A673 (cell line): ENCODE data around the gene CWH43. TPM values are rescaled to one million over a fixed set of nuclear protein-coding genes. Genes with fewer than 3 reads are reported as not detected.

Source experiments
- BruUV-seq: library from RNA; stranded (reverse); fragments of 400-500 nt; replicated peaks from 2 replicates; lab custom pipeline; 2021; lab: Mats Ljungman, UMichigan
- CTCF ChIA-PET: fragments of 300-600 bp; sonication (Branson Sonifier 250); formaldehyde crosslinking; loops from one replicate; lab custom pipeline; 2022; ENCODE audit warnings: antibody characterized with exemption; lab: Charles Lee
- POLR2A ChIA-PET: fragments of 300-600 bp; sonication (Branson Sonifier 250); formaldehyde crosslinking; loops from one replicate; lab custom pipeline; 2022; ENCODE audit warnings: antibody characterized with exemption; ENCODE audit not compliant: low non-redundant PET; lab: Charles Lee
- DNase-seq: peaks from one replicate; pipeline ENCODE4 v3.0.0-alpha.2; 2015; ENCODE audit warnings: low spot score
- H3K27ac ChIP-seq: fragments of 200-600 bp; sonication (generic); 2 replicates; pipeline ENCODE4 v1.5.1; 2016; ENCODE audit warnings: mixed run types, low read depth, mild to moderate bottlenecking, mixed read lengths, antibody characterized with exemption, low read length; ENCODE audit not compliant: poor library complexity, severe bottlenecking
- H3K27me3 ChIP-seq: fragments of 200-600 bp; sonication (generic); replicated peaks from 2 replicates; pipeline ENCODE4 v1.6.1; 2017; ENCODE audit warnings: mixed run types, low read depth, mild to moderate bottlenecking, mixed read lengths, antibody characterized with exemption, low read length; ENCODE audit not compliant: insufficient read depth, poor library complexity
- H3K36me3 ChIP-seq: fragments of 200-600 bp; sonication (generic); 2 replicates; pipeline ENCODE4 v1.6.1; 2016; ENCODE audit warnings: mixed run types, mild to moderate bottlenecking, mixed read lengths, antibody characterized with exemption, low read length; ENCODE audit not compliant: insufficient read depth, poor library complexity, severe bottlenecking
- H3K4me1 ChIP-seq: fragments of 200-600 bp; sonication (generic); 2 replicates; pipeline ENCODE4 v1.6.1; 2017; ENCODE audit warnings: mixed run types, mild to moderate bottlenecking, mixed read lengths, antibody characterized with exemption, low read length; ENCODE audit not compliant: insufficient read depth, poor library complexity, severe bottlenecking
- H3K4me3 ChIP-seq: fragments of 200-600 bp; sonication (generic); 2 replicates; pipeline ENCODE4 v1.5.1; 2016; ENCODE audit warnings: low read depth, mixed run types, mild to moderate bottlenecking, mixed read lengths, low read length; ENCODE audit not compliant: poor library complexity, severe bottlenecking
- H3K9me3 ChIP-seq: fragments of 200-600 bp; sonication (generic); 2 replicates; pipeline ENCODE4 v1.6.1; 2016; ENCODE audit warnings: mixed run types, low read depth, mild to moderate bottlenecking, mixed read lengths, antibody characterized with exemption, low read length; ENCODE audit not compliant: poor library complexity, severe bottlenecking
- CTCF ChIP-seq: fragments of 300-800, 200-600 bp; sonication (generic); conservative IDR thresholded peaks from 2 replicates; pipeline ENCODE4 v1.5.1; 2017; ENCODE audit warnings: low read depth, mild to moderate bottlenecking, antibody characterized with exemption, low read length, moderate library complexity, mixed read lengths
- EZH2 ChIP-seq: fragments of 200-600 bp; sonication (generic); IDR thresholded peaks from 2 replicates; pipeline ENCODE4 v1.6.1; 2017; ENCODE audit warnings: borderline replicate concordance, low read depth, mild to moderate bottlenecking, mixed read lengths, antibody characterized with exemption, low read length; ENCODE audit not compliant: poor library complexity, severe bottlenecking
- intact Hi-C: fragments of 100-400 bp; cut with micrococcal nuclease; formaldehyde crosslinking; loops from one replicate; pipeline ENCODE4 v1.10.0; 2022; ENCODE audit not compliant: unreplicated experiment
- total RNA-seq: library from RNA; stranded (reverse); gene quantifications from 2 replicates; pipeline ENCODE4 v1.2.3, GENCODE V29; 2021

Gene CWH43
- total RNA-seq, 1 experiment from 2014 or later, result not detected

DNA sequence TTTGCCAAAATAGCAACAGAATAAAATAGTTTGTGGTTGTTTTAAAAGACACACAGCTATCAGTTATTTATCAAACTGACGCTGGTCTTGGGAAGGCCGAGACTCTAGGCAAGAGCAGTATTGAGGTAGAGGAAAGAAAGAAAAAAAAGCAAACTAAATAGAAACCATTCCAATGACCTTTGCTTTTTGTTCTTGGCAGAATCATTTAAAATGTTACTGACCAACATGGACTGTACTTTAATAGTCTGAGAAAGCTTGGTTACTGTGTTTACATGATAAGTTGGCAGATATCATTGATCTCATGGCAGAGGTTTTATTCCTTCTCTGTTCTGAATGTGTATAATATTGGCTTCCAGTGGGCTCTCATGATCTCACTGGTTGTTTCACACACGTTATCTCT lies 11.9 kb downstream of the CWH43 start:
- ChIA-PET CTCF (no interaction called here), POLR2A (no interaction called here)
- intact Hi-C loops, result no loop called here
- Histone ChIP-seq H3K27me3 (peaks cover 21% of the 10 kb centered on the region), H3K36me3 (no peaks in the 10 kb centered on the region), H3K27ac (no peak overlapping the region), H3K4me1 (no peaks in the 10 kb centered on the region), H3K9me3 (no peaks in the 10 kb centered on the region), H3K4me3 (no peak overlapping the region)
- TF ChIP-seq CTCF (no peak), EZH2 (no peak)
- BruUV-seq, result no TSS peak
- DNase-seq, result no peak

DNA sequence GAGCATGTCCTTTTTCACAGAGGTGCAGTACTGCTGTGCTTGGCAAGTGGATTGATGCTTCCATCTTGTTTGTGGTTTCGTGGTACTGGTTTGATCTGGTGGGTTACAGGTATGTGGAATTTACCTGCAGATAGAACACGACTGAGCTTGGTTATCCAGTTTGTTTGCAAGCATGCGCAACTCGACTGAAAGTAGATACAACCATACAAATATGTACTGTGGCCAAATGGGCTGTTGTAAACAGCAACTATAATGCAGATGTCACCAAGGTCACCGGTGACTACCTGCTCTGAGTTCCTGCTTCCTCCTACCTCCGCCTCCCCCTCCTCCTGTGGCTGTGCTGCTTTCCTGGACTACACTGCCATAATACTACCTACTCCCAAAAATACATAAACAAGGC lies 12.4 kb downstream of the CWH43 start:
- Histone ChIP-seq H3K27me3 (peaks cover 26% of the 10 kb centered on the region), H3K27ac (no peak overlapping the region), H3K4me3 (no peak overlapping the region), H3K4me1 (no peaks in the 10 kb centered on the region), H3K9me3 (no peaks in the 10 kb centered on the region), H3K36me3 (no peaks in the 10 kb centered on the region)
- DNase-seq, result no peak
- TF ChIP-seq EZH2, result no peak
- TF ChIP-seq CTCF, result no peak
- no TSS peak for BruUV-seq
- ChIA-PET CTCF (no interaction called here), POLR2A (no interaction called here)
- intact Hi-C loops, result no loop called here

DNA sequence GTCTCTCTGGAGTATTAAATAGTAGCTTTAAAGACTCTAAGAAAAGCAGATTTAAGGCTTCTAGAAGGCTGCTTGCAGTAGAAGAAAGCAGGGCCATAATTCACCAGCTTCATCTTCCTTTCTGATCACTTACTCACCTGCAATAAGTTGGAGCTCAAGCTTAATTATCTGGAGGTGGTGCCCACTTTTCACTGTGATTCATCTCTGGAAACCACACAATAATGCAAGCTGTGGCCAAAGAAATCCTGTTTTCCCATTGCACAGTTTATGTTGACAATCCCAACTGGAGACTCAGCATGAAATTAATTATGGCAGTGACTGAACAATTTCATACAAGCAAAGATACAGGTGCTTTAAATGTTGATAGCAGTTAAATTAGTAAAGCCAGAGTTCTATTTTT lies 14.7 kb downstream of the CWH43 start:
- no peak overlapping the region for H3K27ac ChIP-seq
- CTCF ChIA-PET, result no interaction called here
- H3K4me3 ChIP-seq, result no peak overlapping the region
- TF ChIP-seq EZH2, result no peak
- DNase-seq, result no peak
- H3K9me3 ChIP-seq, result no peaks in the 10 kb centered on the region
- H3K27me3 ChIP-seq, result peaks cover 41% of the 10 kb centered on the region
- BruUV-seq, result no TSS peak
- intact Hi-C loops, result no loop called here
- no peaks in the 10 kb centered on the region for H3K4me1 ChIP-seq
- H3K36me3 ChIP-seq, result no peaks in the 10 kb centered on the region
- POLR2A ChIA-PET, result no interaction called here

GRCh38 chr4:49002931-49003330 lies 16.9 kb downstream of the CWH43 start:
- Histone ChIP-seq H3K9me3 (no peaks in the 10 kb centered on the region), H3K4me3 (no peak overlapping the region), H3K27ac (no peak overlapping the region), H3K36me3 (no peaks in the 10 kb centered on the region), H3K27me3 (peaks cover 54% of the 10 kb centered on the region), H3K4me1 (no peaks in the 10 kb centered on the region)
- no TSS peak for BruUV-seq
- intact Hi-C loops, result no loop called here
- TF ChIP-seq CTCF, result no peak
- no peak for TF ChIP-seq EZH2
- ChIA-PET CTCF (no interaction called here), POLR2A (no interaction called here)
- no peak for DNase-seq
